PFSK-1 (cell line): ENCODE measurements around the gene NPW.

ENCODE experiments used
- POLR2AphosphoS5 ChIP-seq: IDR thresholded peaks from 2 replicates; pipeline ENCODE4 v1.6.1; 2012; ENCODE audit warnings: low read depth, mild to moderate bottlenecking, control low read depth, low read length, moderate library complexity
- REST ChIP-seq, 2 experiments: IDR thresholded peaks; 2 replicates each; pipeline versions ENCODE4 v1.6.1 to v1.8.0; 2011 to 2012; ENCODE audit warnings: low read depth in 2 of 2, low read length in 2 of 2, control low read depth in 1 of 2, inconsistent platforms in 1 of 2, mild to moderate bottlenecking in 1 of 2, moderate library complexity in 1 of 2; ENCODE audit not compliant: insufficient read depth in 1 of 2

GRCh38 chr16:2009791-2010510 is 9.6 kb upstream of the NPW start, which contains the start of gene ZNF598:
- TF ChIP-seq POLR2AphosphoS5 = peak; percentile 71
- peak in 1 of 2 experiments; percentile 39; a peak in 2 of 4 replicates for TF ChIP-seq REST (IDR thresholded peaks at IDR 0.05; ENCODE audit: insufficient read depth in 1 of 2, low read depth in 2 of 2, low read length in 2 of 2)
